RWPE1 (cell line): Measurements from ENCODE around the gene BBS10.

Source experiments
- CTCF ChIA-PET: fragments of 350-600 bp; sonication (Branson Sonifier 250); formaldehyde crosslinking; extraction: SDS; loops from one replicate; lab custom pipeline; 2021; lab: Yijun Ruan, JAX
- POLR2A ChIA-PET: fragments of 400-600 bp; formaldehyde crosslinking; extraction: SDS; loops from one replicate; lab custom pipeline; 2020; ENCODE audit warnings: antibody characterized with exemption; ENCODE audit not compliant: low non-redundant PET; lab: Yijun Ruan, JAX
- DNase-seq: peaks from one replicate; pipeline ENCODE4 v3.0.0; 2012; ENCODE audit warnings: low spot score
- H3K27ac ChIP-seq: fragments of 450-650 bp; 2 replicates; pipeline ENCODE4 v1.5.1; 2017
- TF ChIP-seq, protein P1 (sequence below): fragments of 450-650 bp; conservative IDR thresholded peaks from 2 replicates; pipeline ENCODE4 v1.5.1; 2017; ENCODE audit warnings: low read depth, mild to moderate bottlenecking

BBS10 gene

GRCh38 chr12:76307083-76307482, 41.1 kb downstream of the BBS10 start:
- ChIA-PET CTCF (no interaction called here), POLR2A (no interaction called here)
- no peak for DNase-seq
- TF ChIP-seq, protein P1, sequence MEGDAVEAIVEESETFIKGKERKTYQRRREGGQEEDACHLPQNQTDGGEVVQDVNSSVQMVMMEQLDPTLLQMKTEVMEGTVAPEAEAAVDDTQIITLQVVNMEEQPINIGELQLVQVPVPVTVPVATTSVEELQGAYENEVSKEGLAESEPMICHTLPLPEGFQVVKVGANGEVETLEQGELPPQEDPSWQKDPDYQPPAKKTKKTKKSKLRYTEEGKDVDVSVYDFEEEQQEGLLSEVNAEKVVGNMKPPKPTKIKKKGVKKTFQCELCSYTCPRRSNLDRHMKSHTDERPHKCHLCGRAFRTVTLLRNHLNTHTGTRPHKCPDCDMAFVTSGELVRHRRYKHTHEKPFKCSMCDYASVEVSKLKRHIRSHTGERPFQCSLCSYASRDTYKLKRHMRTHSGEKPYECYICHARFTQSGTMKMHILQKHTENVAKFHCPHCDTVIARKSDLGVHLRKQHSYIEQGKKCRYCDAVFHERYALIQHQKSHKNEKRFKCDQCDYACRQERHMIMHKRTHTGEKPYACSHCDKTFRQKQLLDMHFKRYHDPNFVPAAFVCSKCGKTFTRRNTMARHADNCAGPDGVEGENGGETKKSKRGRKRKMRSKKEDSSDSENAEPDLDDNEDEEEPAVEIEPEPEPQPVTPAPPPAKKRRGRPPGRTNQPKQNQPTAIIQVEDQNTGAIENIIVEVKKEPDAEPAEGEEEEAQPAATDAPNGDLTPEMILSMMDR: no peak
- H3K27ac ChIP-seq: no peak overlapping the region

DNA sequence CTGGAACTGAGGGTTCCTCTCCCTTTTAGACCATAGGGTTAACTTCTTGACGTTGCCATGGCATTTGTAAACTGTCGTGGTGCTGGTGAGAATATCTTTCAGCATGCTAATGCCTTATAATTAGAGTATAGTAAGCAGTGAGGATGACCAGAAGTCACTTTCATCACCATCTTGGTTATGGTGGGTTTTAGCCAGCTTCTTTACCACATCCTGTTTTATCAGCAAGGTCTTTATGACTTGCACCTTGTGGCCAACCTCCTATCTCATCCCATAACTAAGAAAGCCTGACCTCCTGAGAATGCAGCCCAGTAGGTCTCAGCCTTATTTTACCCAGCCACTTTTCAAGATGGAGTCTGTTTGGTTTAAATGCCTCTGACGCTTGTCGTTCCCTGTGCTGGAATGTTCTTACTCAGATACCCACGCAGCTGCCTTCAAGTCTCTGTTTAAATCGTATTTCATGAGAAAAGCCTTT, 44.2 kb downstream of the BBS10 start:
- DNase-seq: no peak
- ChIA-PET POLR2A (no interaction called here), CTCF (no interaction called here)
- H3K27ac ChIP-seq: no peak overlapping the region
- TF ChIP-seq, protein P1: no peak

DNA sequence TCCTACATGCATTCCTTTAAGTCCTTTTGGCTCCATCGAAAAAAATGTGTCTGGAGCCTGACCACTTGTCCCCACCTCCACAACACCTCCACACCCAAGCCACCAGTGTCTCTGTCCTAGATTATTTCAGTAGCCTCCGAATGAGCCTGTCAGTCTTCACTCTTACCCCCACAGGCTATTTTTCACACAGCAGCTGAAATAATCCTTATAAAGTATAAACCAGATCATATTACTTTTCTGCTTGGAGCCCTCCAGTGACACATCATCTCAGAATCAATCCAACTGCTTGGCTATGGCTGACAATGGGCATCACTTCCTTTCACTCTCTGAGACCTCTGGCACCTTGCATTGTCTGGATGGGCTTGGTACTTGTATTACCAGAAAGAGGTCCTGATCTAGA, 44.9 kb downstream of the BBS10 start:
- H3K27ac ChIP-seq: no peak overlapping the region
- TF ChIP-seq, protein P1: no peak
- ChIA-PET POLR2A (no interaction called here), CTCF (no interaction called here)
- DNase-seq: no peak

DNA sequence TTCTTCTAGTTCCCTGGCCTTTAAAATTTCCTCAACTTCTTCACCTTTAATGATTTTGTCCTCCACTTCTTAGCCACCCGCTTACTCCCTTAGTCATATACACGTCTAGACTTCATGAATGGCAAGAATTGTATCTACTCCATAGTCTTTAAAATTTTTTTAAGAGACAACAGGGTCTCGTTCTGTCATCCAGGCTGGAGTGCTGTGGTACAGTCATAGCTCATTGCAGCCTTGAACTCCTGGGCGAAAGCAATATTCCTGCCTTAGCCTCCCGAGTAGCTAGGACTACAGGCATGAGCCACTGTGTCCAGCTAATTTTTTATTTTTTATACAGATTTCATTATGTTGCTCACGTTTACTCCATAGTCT, 47.9 kb downstream of the BBS10 start:
- CTCF ChIA-PET: no interaction called here
- TF ChIP-seq, protein P1: no peak
- no peak for DNase-seq
- H3K27ac ChIP-seq: no peak overlapping the region
- POLR2A ChIA-PET: no interaction called here

DNA sequence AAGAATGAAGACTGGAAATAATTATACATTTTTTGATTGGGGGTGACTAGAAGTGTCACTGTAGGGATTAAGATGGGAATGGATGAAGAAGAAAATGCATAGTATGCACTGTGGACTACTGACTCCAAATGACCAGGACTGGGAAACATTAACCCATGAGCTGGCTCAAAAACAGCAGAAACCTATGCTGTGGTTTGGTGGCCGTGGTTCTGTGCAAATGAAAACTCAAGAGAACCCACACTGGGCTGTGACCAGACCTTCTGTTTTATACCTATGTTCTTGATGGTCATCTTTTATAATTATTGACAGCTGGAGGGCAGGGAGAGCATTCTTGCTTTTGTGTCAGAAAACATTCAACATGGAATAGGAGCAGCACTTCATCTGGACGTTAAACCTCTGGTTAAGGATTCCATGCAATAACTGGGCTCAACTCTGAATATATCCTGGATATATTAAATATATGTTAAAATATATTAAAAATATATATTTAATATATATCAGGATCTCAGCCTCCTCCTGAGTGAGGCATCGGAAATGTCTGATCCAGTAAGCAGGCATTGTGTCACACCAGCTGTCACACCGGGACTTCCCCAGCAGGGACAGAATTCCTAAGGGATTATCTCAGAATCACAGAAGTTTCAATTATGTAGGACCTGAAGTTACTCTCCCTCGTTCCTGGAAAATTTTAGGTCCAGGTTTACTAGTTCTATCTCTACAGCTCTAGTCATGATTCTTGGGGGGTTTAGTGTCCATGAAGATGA, 48.5 kb downstream of the BBS10 start:
- no peak for DNase-seq
- ChIA-PET POLR2A (no interaction called here), CTCF (no interaction called here)
- no peak overlapping the region for H3K27ac ChIP-seq
- TF ChIP-seq, protein P1: no peak
